ENCODE data around the gene ZNF132.
"Not testable (repeated sequence)": the region's sequence is repeated elsewhere in the genome, so short reads cannot be mapped to it uniquely, and the experiment has no call there.

ZNF132 gene

DNA sequence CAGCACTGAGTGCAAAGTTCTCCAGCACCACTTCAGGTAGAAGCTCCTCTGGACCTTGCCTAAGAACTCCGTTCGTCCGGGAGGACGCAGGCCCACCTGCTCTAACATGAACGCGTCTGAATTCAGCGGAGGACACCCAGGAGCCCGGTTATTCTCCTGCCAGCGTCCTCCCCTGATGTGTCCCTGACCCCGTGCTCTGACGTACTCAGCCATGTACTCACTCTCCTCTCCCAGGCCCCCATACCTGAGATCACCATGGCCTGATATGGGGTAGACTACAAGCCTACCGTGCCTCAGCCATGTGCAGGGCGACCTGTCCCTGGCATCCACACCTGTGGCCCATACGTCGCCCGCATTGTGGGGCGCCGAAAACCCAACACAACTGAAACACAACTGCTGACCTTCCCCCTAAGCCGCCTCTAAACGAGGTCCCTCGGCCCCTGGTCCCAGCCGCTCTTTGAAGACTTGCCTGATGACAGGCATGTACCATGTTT, 32.2 kb downstream of the ZNF132 start:
- ATAC-seq (replicated peaks): peak; percentile 28 to 41
- Mint-ChIP-seq H3K27ac (peak overlapping the region; percentile 98), H3K4me1 (peaks cover 33 to 39% of the 10 kb centered on the region in 2 donors)

DNA sequence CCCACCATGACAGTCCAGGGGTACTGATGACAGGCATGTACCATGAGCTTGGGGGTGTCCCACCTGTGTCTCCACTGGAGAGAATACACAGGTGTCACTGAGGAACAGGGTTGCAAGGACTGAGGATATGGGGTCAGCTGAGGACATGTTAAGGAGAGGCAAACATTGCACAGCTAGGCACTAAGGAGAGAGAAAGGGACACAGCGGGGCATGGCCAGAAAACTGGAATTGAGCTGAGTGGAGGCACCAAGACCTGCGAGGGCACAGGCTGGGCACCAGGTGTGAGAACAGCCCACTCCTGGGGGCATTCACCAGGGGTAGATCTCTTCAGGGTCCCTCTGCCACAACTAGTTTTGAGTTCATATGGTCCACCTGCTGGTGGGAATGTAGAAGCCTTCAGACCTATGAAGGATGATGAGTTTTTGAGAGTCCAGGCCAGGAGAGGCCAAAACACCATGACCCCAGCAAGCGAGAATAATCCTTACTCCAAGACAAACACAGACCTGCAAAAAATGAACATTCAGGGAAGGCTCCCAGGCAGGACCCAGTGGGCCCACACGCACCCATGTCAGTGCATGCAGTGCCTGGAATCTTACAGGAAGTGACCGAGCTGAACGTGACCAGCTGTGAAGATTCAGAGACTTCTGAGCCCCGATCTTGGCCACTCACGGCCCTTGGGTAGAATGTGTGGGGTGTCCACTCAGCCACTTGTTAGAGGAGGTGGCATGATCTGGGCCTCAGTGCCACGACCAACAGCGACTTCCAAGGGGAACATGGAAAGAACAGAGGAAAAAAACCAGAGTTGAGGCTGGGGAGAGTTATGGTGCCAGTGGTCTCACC, 32.9 kb downstream of the ZNF132 start:
- H3K27ac Mint-ChIP-seq: peak overlapping the region; percentile 98
- peak overlapping the region; percentile 89 to 95 for H3K4me3 Mint-ChIP-seq
- no peaks in the 10 kb centered on the region for H3K27me3 Mint-ChIP-seq
- DNase-seq (no peak), ATAC-seq (replicated peaks) (no peak)
- peaks cover 3 to 12% of the 10 kb centered on the region in 2 donors for H3K36me3 Mint-ChIP-seq
- H3K4me1 Mint-ChIP-seq: peaks cover 33 to 39% of the 10 kb centered on the region in 2 donors
- no peaks in the 10 kb centered on the region for H3K9me3 Mint-ChIP-seq

More for the DNA sequence above, 32.2 kb downstream of the ZNF132 start:
- Mint-ChIP-seq H3K36me3 (peaks cover 6 to 17% of the 10 kb centered on the region in 2 donors), H3K27me3 (no peaks in the 10 kb centered on the region), H3K9me3 (no peaks in the 10 kb centered on the region), H3K4me3 (peak overlapping the region; percentile 89 to 95)
- no peak for DNase-seq

DNA sequence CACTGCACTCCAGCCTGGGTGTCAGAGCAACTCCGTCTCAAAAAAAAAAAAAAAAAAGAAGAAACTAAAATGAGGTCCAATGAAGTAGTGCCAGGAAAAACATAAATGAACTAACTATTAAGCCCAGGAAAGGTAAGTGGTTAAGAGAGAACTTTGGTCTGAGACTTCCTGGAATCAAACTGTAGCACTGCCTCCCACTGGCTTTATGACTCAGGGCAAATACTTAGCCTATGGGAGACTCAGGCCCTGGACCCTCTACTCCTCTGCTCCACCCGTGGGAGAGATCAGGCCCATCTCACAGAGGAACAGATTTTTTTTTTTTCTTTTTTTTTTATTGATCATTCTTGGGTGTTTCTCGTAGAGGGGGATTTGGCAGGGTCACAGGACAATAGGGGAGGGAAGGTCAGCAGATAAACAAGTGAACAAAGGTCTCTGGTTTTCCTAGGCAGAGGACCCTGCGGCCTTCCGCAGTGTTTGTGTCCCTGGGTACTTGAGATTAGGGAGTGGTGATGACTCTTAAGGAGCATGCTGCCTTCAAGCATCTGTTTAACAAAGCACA, 36.0 kb downstream of the ZNF132 start:
- peaks cover 0 to 12% of the 10 kb centered on the region in 2 donors for H3K36me3 Mint-ChIP-seq
- H3K4me1 Mint-ChIP-seq: peaks cover 30 to 41% of the 10 kb centered on the region in 2 donors
- not testable (repeated sequence) for DNase-seq; H3K9me3 Mint-ChIP-seq; H3K27ac Mint-ChIP-seq; H3K27me3 Mint-ChIP-seq; H3K4me3 Mint-ChIP-seq; ATAC-seq (replicated peaks)

DNA sequence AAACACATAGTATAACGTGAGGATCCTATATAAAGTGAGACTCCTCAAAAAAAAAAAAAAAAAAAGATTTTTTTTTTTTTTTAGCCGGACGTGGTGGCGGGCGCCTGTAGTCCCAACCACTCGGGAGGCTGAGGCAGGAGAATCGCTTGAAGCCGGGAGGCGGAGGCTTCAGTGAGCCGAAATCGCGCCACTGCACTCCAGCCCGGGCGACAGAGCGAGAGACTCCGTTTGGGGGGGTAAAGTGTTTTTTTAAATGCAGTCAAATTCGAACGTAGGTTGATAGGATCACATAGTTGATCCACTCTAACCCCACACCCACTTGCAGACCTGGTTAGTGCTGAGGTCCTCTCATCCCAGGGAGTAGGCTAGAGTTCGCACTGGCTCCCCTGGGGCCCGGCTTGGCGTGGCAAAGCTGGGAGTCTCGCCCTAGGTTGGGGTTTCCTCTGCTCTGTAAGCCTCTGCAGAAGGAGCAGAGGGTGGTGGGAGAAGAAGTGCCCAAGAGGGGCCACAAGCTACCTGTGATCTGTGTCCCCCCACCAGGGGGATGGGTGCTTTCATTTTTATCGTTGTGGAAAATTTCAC, 38.0 kb downstream of the ZNF132 start:
- H3K27me3 Mint-ChIP-seq: peaks cover 0 to 7% of the 10 kb centered on the region in 2 donors
- H3K4me1 Mint-ChIP-seq: peaks cover 19 to 27% of the 10 kb centered on the region in 2 donors
- no peaks in the 10 kb centered on the region for H3K9me3 Mint-ChIP-seq
- ATAC-seq (replicated peaks) (no peak), DNase-seq (no peak)
- peaks cover 0 to 14% of the 10 kb centered on the region in 2 donors for H3K36me3 Mint-ChIP-seq
- peak overlapping the region; percentile 67 for H3K27ac Mint-ChIP-seq
- H3K4me3 Mint-ChIP-seq: peak overlapping the region; percentile 92 to 97

DNA sequence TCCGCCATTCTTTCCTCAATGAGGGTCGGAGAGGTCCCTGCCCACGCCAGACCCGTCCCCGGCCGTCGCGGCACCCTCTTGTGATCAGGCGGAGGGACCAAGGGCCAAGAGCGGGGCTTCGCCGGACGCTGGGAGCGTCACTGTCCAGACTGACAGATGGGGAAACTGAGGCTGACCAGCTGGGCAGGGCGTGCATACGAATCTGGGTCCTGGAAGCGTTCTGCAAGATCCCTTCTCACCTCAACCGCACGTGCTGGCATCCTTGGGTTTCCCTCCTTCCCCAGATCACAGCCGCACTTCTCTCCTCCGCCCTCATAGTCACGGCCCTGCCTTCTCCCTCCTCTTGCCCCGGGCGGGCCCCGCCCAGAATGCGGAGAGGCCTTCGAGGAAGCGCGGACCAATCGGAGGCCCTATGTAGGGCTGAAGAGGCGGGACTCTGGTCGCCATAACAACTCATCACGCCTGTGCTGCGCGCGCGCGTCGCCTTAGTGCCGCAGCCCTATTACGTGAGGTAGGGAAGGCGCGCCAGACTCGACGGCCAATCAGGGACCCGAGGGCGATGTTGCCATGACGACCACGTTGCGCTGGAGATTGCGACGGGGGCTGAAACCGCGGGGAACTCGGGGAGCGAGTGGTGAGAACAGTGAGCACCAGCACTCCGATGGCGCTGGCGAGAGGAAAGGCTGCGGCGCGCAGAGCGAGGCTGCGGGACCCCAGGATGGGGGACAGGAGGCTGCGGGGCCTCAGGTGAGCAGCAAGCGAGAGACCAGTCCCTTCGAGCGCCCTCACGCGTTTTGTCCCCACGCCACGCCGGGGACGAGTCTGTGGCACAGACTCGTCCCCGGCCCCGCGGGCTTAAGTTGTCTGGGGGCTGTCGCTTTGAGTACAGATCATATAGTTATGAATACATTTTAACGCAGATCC, 38.8 kb downstream of the ZNF132 start:
- H3K36me3 Mint-ChIP-seq: peaks cover 0 to 6% of the 10 kb centered on the region in 2 donors
- peaks cover under 1 to 7% of the 10 kb centered on the region in 2 donors for H3K27me3 Mint-ChIP-seq
- H3K4me3 Mint-ChIP-seq: peak overlapping the region; percentile 92 to 97
- peaks cover 14 to 21% of the 10 kb centered on the region in 2 donors for H3K4me1 Mint-ChIP-seq
- ATAC-seq (replicated peaks) (peak; percentile 97 to 99), DNase-seq (peak; percentile 99)
- H3K27ac Mint-ChIP-seq: peak overlapping the region; percentile 94
- no peaks in the 10 kb centered on the region for H3K9me3 Mint-ChIP-seq

DNA sequence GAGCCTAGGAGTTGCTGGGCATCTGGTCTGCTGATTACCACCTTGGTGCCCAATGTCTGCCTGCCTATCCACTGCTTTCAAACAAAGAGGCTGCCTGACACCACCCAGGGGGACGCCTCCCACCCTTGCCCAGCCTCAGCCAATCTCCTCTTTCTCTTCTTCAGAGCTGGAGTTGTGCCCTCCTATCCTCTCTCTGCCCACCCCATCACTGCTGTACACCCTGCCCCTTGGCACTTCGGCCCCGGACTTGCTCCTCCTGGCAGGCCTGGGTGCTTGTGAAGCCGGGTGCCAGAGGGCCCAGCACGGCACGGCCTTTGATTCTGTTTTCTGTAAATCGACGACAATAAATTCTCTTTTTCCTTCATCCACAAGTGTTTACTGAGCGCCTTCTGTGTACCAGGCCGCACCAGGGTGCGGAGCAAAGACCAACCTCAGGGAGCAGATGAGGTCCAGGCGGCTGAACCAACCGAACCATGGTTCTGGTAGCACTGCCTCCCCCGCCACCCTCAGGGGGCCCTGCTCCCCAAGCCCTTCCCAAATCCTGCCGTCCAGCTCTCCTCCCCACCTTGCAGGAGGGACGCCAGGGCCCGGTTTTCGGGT, 39.5 kb downstream of the ZNF132 start:
- peaks cover 7 to 12% of the 10 kb centered on the region in 2 donors for H3K27me3 Mint-ChIP-seq
- H3K9me3 Mint-ChIP-seq: no peaks in the 10 kb centered on the region
- DNase-seq (no peak), ATAC-seq (replicated peaks) (no peak)
- H3K27ac Mint-ChIP-seq: peak overlapping the region; percentile 94
- peaks cover 19 to 29% of the 10 kb centered on the region in 2 donors for H3K4me1 Mint-ChIP-seq
- peaks cover 6 to 13% of the 10 kb centered on the region in 2 donors for H3K36me3 Mint-ChIP-seq
- H3K4me3 Mint-ChIP-seq: peak overlapping the region; percentile 92 to 97

DNA sequence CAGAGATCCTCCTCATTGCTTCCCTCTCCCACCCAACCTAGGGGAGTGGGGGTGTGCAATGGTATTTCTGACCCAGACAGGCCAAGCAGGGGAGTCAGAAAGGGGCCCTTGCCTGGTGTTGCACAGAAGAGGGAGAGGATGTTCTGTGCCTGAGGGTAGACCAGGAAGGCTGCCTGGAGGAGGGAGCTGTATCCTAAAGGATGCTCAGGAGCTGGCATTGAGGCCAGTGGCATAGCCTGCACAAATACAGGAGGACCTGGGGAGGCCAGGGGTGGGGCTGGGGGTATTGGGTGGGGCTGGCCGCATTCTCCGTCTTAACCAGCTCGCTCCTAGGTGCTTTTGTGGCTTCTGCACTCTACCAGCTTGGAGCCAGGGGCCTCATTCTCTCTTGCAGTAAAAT, 40.0 kb downstream of the ZNF132 start:
- H3K4me1 Mint-ChIP-seq: peaks cover 19 to 29% of the 10 kb centered on the region in 2 donors
- ATAC-seq (replicated peaks) (no peak), DNase-seq (no peak)
- H3K36me3 Mint-ChIP-seq: peaks cover 10 to 16% of the 10 kb centered on the region in 2 donors
- H3K4me3 Mint-ChIP-seq: peak overlapping the region in 1 of 2 donors; percentile 97
- peaks cover 7 to 12% of the 10 kb centered on the region in 2 donors for H3K27me3 Mint-ChIP-seq
- no peak overlapping the region for H3K27ac Mint-ChIP-seq
- no peaks in the 10 kb centered on the region for H3K9me3 Mint-ChIP-seq

DNA sequence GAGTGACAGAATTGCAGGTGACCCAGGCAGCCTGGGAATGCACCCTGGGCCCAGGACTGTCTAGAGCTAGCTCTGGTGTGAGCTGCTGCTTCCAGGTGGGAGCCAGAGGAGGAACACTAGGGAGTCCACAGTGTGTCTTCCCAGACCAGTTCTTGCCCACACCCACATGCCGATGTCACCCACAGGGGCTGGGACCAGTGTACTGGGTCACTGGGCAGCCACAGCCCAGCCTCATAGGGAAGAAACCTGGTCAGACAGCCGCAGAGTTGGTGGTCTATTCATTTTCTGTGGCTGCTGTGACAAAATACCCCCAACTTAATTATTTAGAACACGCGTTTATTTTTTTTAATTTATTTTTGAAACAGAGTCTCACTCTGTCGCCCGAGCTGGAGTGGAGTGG, 41.4 kb downstream of the ZNF132 start:
- ATAC-seq (replicated peaks): no peak
- peaks cover 24 to 29% of the 10 kb centered on the region in 2 donors for H3K36me3 Mint-ChIP-seq
- H3K4me1 Mint-ChIP-seq: peaks cover 26 to 43% of the 10 kb centered on the region in 2 donors
- no peak overlapping the region for H3K27ac Mint-ChIP-seq
- DNase-seq: no peak
- no peaks in the 10 kb centered on the region for H3K9me3 Mint-ChIP-seq
- H3K27me3 Mint-ChIP-seq: peaks cover 7 to 12% of the 10 kb centered on the region in 2 donors
- H3K4me3 Mint-ChIP-seq: no peak overlapping the region

DNA sequence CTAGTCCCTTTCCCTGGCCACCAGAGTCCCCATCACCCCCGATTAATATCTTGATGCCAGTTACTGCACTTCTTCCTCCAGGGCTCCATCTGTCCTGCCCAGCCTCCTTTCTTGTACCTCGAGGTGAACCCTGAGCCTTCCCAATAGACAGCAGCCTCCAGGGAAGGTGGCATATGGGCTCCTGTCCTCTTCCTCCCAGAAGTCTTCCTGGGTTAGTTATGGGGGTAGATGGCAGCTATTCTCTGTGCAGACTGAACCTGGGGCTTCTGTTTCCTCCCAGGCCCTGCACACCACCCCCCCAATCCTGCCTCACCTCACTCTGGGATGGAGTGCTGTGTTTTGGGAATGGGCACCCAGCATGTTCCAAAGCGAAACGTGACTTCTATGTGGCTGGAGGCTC, 41.9 kb downstream of the ZNF132 start:
- DNase-seq: no peak
- Mint-ChIP-seq H3K27me3 (peaks cover 7 to 12% of the 10 kb centered on the region in 2 donors), H3K36me3 (peaks cover 27 to 34% of the 10 kb centered on the region in 2 donors), H3K4me1 (peaks cover 26 to 47% of the 10 kb centered on the region in 2 donors), H3K4me3 (no peak overlapping the region), H3K9me3 (no peaks in the 10 kb centered on the region), H3K27ac (no peak overlapping the region)
- ATAC-seq (replicated peaks): no peak

DNA sequence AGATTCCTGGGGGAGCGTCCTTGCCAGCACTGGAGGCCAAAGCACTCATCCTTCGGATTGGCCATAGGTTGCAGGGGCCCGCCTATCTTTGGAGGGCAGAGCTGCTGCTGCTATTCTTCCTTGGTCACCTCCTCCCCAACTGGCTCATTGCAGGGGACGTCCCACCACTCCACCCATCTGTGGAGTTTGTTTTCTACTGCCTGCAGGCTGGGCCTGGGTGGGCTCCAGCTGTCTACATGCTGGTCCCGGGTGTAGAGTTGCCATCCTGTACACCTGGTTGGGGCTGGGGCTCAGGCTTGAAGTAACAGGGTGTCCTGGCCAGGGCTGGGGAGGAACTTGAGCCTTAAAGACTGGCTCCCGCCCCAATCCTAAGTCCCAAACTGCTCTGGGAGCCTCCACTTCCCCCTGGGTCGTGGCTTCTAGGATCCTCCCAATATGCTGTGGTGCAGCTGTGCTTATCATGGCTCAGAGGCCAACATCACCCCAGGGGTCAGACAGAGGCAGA, 42.4 kb downstream of the ZNF132 start:
- DNase-seq: no peak
- peaks cover 7 to 12% of the 10 kb centered on the region in 2 donors for H3K27me3 Mint-ChIP-seq
- H3K4me1 Mint-ChIP-seq: peaks cover 30 to 51% of the 10 kb centered on the region in 2 donors
- H3K4me3 Mint-ChIP-seq: peak overlapping the region in 1 of 2 donors; percentile 35
- H3K9me3 Mint-ChIP-seq: no peaks in the 10 kb centered on the region
- ATAC-seq (replicated peaks): no peak
- H3K27ac Mint-ChIP-seq: no peak overlapping the region
- H3K36me3 Mint-ChIP-seq: peaks cover 32 to 39% of the 10 kb centered on the region in 2 donors

DNA sequence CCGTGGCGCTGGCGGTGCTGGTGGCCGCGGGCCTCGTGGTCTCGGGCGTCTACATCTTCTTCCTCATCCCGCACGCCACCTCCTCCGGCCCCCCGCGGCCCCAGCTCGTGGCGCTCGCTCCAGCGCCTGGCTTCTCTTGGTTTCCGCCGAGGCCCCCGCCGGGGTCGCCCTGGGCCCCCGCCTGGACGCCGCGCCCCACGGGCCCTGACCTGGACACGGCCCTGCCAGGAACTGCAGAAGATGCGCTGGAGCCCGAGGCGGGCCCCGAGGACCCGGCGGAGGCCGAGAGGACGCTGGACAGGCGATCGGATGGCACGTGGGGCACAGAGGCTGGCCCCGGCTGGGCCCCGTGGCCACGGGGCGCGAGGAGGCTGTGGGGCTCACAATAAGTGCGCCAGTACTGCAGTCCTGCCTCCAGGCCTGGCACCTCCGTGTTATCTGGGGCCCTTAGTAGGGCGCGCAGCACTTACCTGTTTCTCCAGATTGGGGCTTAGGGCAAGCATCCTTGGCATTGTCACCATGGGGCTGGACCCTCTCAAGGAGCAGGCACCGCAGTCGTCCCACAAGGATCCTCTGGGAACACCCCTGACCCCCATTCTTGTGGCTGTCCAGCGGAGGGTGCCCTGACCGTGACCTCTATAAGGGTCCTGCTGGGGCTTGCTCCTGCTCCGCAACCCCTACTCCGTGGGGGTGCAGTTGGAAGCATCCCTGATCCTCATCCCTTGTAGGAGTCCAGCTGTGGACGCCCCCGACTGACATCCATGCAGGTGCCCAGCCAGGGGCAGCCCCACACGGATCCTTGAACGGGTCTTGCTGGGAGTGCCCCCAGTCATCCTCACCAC, 43.0 kb downstream of the ZNF132 start:
- Mint-ChIP-seq H3K27ac (no peak overlapping the region), H3K4me3 (peak overlapping the region; percentile 4 to 35), H3K27me3 (peaks cover 7 to 12% of the 10 kb centered on the region in 2 donors), H3K36me3 (peaks cover 32 to 42% of the 10 kb centered on the region in 2 donors), H3K9me3 (no peaks in the 10 kb centered on the region), H3K4me1 (peaks cover 30 to 51% of the 10 kb centered on the region in 2 donors)
- no peak for ATAC-seq (replicated peaks)
- no peak for DNase-seq

DNA sequence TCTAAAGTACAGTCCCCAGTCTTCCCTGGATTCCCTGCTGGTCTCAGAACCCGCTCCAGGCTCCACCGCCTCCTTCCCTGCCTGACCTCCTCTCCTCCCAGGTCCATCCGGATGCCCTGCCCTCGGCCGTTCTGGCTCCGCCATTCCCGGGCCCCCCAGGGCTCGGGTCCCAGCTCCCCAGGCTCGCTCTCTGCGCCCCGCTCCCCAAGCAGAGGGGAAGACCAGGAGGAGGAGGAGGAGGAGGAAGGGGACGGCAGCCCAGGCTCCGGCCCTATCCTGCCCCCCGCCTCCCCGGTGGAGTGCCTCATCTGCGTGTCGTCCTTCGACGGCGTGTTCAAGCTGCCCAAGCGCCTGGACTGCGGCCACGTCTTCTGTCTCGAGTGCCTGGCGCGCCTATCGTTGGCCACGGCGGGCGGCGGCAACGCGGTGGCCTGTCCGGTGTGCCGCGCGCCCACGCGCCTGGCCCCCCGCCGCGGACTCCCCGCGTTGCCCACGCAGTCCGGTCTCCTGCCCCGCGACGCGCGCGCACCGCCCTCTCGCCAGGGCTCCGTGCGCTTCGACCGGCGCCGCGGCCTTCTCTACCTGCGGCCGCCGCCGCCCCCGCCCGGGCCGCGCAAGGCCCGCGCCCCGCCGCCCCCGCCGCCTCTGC, 43.9 kb downstream of the ZNF132 start:
- DNase-seq (no peak), ATAC-seq (replicated peaks) (peak in 1 of 2 donors; percentile 6)
- no peaks in the 10 kb centered on the region for H3K9me3 Mint-ChIP-seq
- peak overlapping the region; percentile 29 to 55 for H3K4me3 Mint-ChIP-seq
- H3K27me3 Mint-ChIP-seq: peaks cover 7 to 12% of the 10 kb centered on the region in 2 donors
- H3K4me1 Mint-ChIP-seq: peaks cover 28 to 45% of the 10 kb centered on the region in 2 donors
- no peak overlapping the region for H3K27ac Mint-ChIP-seq
- peaks cover 32 to 45% of the 10 kb centered on the region in 2 donors for H3K36me3 Mint-ChIP-seq
